ENCODE results near the gene CPVL.

CPVL gene

DNA sequence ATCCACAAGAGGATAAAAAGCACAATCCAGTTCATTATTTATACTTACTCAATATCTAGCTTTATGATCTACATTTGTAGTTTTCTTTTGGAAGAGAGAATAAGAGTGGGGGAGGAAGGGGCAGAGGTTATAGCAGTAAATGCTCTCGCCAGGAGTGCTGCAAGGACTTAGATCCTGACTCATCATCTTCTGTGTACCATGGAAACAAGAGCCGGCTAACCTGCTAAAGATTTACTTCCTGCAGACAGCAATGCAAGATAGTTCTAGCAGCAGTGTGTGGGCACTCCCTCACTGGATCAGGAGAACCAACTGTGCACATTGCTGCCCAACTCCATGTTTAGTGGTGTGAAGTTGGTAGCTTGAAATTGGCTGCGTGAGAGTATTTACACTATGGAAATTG is 140.5 kb downstream of the CPVL start:
- Histone ChIP-seq H3K23ac (ENCODE audit: low read length) (no peak overlapping the region), H3K4me1 (ENCODE audit: control insufficient read depth in 1 of 2, insufficient read depth in 2 of 2, low read length in 2 of 2) (no peaks in the 10 kb centered on the region), H2BK5ac (ENCODE audit: low read depth, low read length, poor library complexity) (no peak overlapping the region), H2AK5ac (ENCODE audit: low read length) (no peak overlapping the region), H2AFZ (ENCODE audit: insufficient read depth, low read length, poor library complexity) (no peak overlapping the region), H3K4me2 (ENCODE audit: low read length) (no peak overlapping the region), H3K4ac (ENCODE audit: low read depth, low read length) (no peak overlapping the region), H3K27ac (ENCODE audit: low read depth, low read length) (no peak overlapping the region), H3K18ac (ENCODE audit: low read length) (no peak overlapping the region), H2BK12ac (ENCODE audit: low read length) (no peak overlapping the region), H4K8ac (ENCODE audit: low read depth, low read length) (no peak overlapping the region), H3K9me3 (ENCODE audit: insufficient read depth, low read depth, low read length) (no peaks in the 10 kb centered on the region), H3K27me3 (ENCODE audit: insufficient read depth, low read length) (no peaks in the 10 kb centered on the region), H3K9ac (ENCODE audit: low read length) (no peak overlapping the region), H3K79me2 (ENCODE audit: control insufficient read depth, insufficient read depth, low read length, poor library complexity) (no peaks in the 10 kb centered on the region), H3K14ac (ENCODE audit: low read length) (no peak overlapping the region), H3K36me3 (ENCODE audit: control insufficient read depth in 1 of 2, insufficient read depth in 2 of 2, low read length in 2 of 2) (peaks cover 3 to 4% of the 10 kb centered on the region in 2 experiments), H3K4me3 (ENCODE audit: low read depth, low read length) (no peak overlapping the region), H3K79me1 (ENCODE audit: low read length) (no peaks in the 10 kb centered on the region), H4K12ac (ENCODE audit: low read depth, low read length) (no peak overlapping the region), H4K91ac (ENCODE audit: low read depth, low read length) (no peak overlapping the region), H2BK120ac (ENCODE audit: insufficient read depth, low read length, poor library complexity) (no peak overlapping the region)
- peak in 1 of 2 donors; percentile 8 for DNase-seq
- no CpG with 5 or more reads among the region's 3 CpGs for WGBS (ENCODE audit: extremely low coverage, insufficient coverage, insufficient read length)

DNA sequence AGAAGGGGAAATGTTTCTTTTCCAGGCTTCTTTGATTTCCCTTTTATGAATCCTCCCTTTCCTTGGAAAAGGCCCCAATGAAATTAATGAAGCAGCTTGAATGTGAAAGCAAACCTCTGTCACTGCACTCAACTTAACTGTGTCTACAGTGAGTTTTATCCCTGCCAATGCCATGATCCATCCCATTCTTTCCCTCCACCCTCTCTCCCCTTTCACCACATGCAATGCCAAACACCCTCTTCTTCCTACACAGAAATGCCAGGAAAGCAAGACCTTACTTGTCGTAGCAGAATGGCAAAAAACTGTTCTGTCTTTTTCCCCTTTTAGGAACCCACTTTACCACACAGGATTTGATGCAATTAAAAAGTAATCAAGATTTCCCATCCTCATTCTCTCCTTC is 140.9 kb downstream of the CPVL start:
- H3K4me2 ChIP-seq (ENCODE audit: low read length): no peak overlapping the region
- no peaks in the 10 kb centered on the region for H3K27me3 ChIP-seq (ENCODE audit: insufficient read depth, low read length)
- peaks cover 4% of the 10 kb centered on the region in 2 experiments for H3K36me3 ChIP-seq (ENCODE audit: control insufficient read depth in 1 of 2, insufficient read depth in 2 of 2, low read length in 2 of 2)
- no peak overlapping the region for H4K91ac ChIP-seq (ENCODE audit: low read depth, low read length)
- H3K4me1 ChIP-seq (ENCODE audit: control insufficient read depth in 1 of 2, insufficient read depth in 2 of 2, low read length in 2 of 2): no peaks in the 10 kb centered on the region
- no peak overlapping the region for H4K8ac ChIP-seq (ENCODE audit: low read depth, low read length)
- H2BK120ac ChIP-seq (ENCODE audit: insufficient read depth, low read length, poor library complexity): no peak overlapping the region
- H2BK12ac ChIP-seq (ENCODE audit: low read length): no peak overlapping the region
- H3K23ac ChIP-seq (ENCODE audit: low read length): no peak overlapping the region
- H3K9me3 ChIP-seq (ENCODE audit: insufficient read depth, low read depth, low read length): peaks cover under 1% of the 10 kb centered on the region
- H3K27ac ChIP-seq (ENCODE audit: low read depth, low read length): no peak overlapping the region
- H3K9ac ChIP-seq (ENCODE audit: low read length): no peak overlapping the region
- no peak overlapping the region for H2AK5ac ChIP-seq (ENCODE audit: low read length)
- H3K79me1 ChIP-seq (ENCODE audit: low read length): no peaks in the 10 kb centered on the region
- H2BK5ac ChIP-seq (ENCODE audit: low read depth, low read length, poor library complexity): no peak overlapping the region
- H3K14ac ChIP-seq (ENCODE audit: low read length): no peak overlapping the region
- H3K79me2 ChIP-seq (ENCODE audit: control insufficient read depth, insufficient read depth, low read length, poor library complexity): no peaks in the 10 kb centered on the region
- H3K4me3 ChIP-seq (ENCODE audit: low read depth, low read length): no peak overlapping the region
- no peak overlapping the region for H3K18ac ChIP-seq (ENCODE audit: low read length)
- DNase-seq: no peak
- H3K4ac ChIP-seq (ENCODE audit: low read depth, low read length): no peak overlapping the region
- no CpG with 5 or more reads among the region's 1 CpG for WGBS (ENCODE audit: extremely low coverage, insufficient coverage, insufficient read length)
- H4K12ac ChIP-seq (ENCODE audit: low read depth, low read length): no peak overlapping the region
- H2AFZ ChIP-seq (ENCODE audit: insufficient read depth, low read length, poor library complexity): no peak overlapping the region

DNA sequence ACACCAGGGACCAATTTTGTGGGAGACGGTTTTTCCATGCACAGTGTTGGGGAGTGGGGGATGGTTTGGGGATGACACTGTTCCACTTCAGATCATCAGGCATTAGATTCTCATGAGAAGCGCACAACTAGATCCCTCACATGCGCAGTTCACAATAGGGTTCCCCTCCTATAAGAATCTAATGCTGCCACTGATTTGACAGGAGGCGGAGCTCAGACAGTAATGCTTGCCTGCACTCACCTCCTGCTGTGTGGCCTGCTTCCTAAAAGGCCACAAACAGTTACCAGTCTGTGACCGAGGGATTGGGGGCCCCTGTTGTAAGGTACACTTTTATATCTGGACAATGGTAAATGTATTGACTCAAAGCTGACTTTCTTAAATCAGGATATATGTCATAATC is 142.6 kb downstream of the CPVL start:
- Histone ChIP-seq H3K14ac (ENCODE audit: low read length) (no peak overlapping the region), H4K91ac (ENCODE audit: low read depth, low read length) (no peak overlapping the region), H3K4me2 (ENCODE audit: low read length) (no peak overlapping the region), H2BK12ac (ENCODE audit: low read length) (no peak overlapping the region), H2BK5ac (ENCODE audit: low read depth, low read length, poor library complexity) (no peak overlapping the region), H3K36me3 (ENCODE audit: control insufficient read depth in 1 of 2, insufficient read depth in 2 of 2, low read length in 2 of 2) (peaks cover 5% of the 10 kb centered on the region in 2 experiments), H4K8ac (ENCODE audit: low read depth, low read length) (no peak overlapping the region), H2BK120ac (ENCODE audit: insufficient read depth, low read length, poor library complexity) (no peak overlapping the region), H3K79me2 (ENCODE audit: control insufficient read depth, insufficient read depth, low read length, poor library complexity) (no peaks in the 10 kb centered on the region), H3K27me3 (ENCODE audit: insufficient read depth, low read length) (no peaks in the 10 kb centered on the region), H4K12ac (ENCODE audit: low read depth, low read length) (no peak overlapping the region), H3K23ac (ENCODE audit: low read length) (no peak overlapping the region), H3K4me1 (ENCODE audit: control insufficient read depth in 1 of 2, insufficient read depth in 2 of 2, low read length in 2 of 2) (no peaks in the 10 kb centered on the region), H3K4me3 (ENCODE audit: low read depth, low read length) (no peak overlapping the region), H3K4ac (ENCODE audit: low read depth, low read length) (no peak overlapping the region), H3K79me1 (ENCODE audit: low read length) (no peaks in the 10 kb centered on the region), H2AFZ (ENCODE audit: insufficient read depth, low read length, poor library complexity) (no peak overlapping the region), H3K9ac (ENCODE audit: low read length) (no peak overlapping the region), H3K18ac (ENCODE audit: low read length) (no peak overlapping the region), H3K27ac (ENCODE audit: low read depth, low read length) (no peak overlapping the region), H2AK5ac (ENCODE audit: low read length) (no peak overlapping the region), H3K9me3 (ENCODE audit: insufficient read depth, low read depth, low read length) (peaks cover 2% of the 10 kb centered on the region)
- WGBS (ENCODE audit: extremely low coverage, insufficient coverage, insufficient read length): no CpG with 5 or more reads among the region's 5 CpGs
- no peak for DNase-seq

DNA sequence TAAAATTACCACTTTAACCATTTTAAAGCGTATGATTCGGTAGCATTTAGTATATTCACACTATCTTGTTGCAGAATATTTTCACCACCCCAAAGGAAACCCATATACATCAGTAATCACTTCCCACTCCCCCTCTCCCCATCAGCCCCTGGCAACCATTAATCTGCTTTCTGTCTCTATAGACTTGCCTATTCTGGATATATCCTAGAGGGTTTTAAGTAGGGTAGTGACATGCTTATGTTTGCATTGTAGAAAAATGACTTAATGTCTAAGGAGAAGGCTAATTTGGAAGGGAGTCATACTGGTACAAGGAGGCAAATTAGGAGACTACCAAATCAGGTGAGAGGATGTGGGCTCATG is 145.6 kb downstream of the CPVL start:
- peaks cover 2 to 5% of the 10 kb centered on the region in 2 experiments for H3K36me3 ChIP-seq (ENCODE audit: control insufficient read depth in 1 of 2, insufficient read depth in 2 of 2, low read length in 2 of 2)
- DNase-seq: no peak
- WGBS (ENCODE audit: extremely low coverage, insufficient coverage, insufficient read length): no CpG with 5 or more reads among the region's 2 CpGs
- H3K27me3 ChIP-seq (ENCODE audit: insufficient read depth, low read length): no peaks in the 10 kb centered on the region
- no peak overlapping the region for H3K23ac ChIP-seq (ENCODE audit: low read length)
- no peaks in the 10 kb centered on the region for H3K79me1 ChIP-seq (ENCODE audit: low read length)
- no peak overlapping the region for H4K91ac ChIP-seq (ENCODE audit: low read depth, low read length)
- no peak overlapping the region for H3K18ac ChIP-seq (ENCODE audit: low read length)
- no peak overlapping the region for H2BK12ac ChIP-seq (ENCODE audit: low read length)
- no peak overlapping the region for H3K4me3 ChIP-seq (ENCODE audit: low read depth, low read length)
- H3K4ac ChIP-seq (ENCODE audit: low read depth, low read length): no peak overlapping the region
- H2BK120ac ChIP-seq (ENCODE audit: insufficient read depth, low read length, poor library complexity): no peak overlapping the region
- H2AFZ ChIP-seq (ENCODE audit: insufficient read depth, low read length, poor library complexity): no peak overlapping the region
- no peaks in the 10 kb centered on the region for H3K79me2 ChIP-seq (ENCODE audit: control insufficient read depth, insufficient read depth, low read length, poor library complexity)
- H3K27ac ChIP-seq (ENCODE audit: low read depth, low read length): no peak overlapping the region
- H3K9ac ChIP-seq (ENCODE audit: low read length): no peak overlapping the region
- H3K14ac ChIP-seq (ENCODE audit: low read length): no peak overlapping the region
- no peak overlapping the region for H3K4me2 ChIP-seq (ENCODE audit: low read length)
- no peak overlapping the region for H2BK5ac ChIP-seq (ENCODE audit: low read depth, low read length, poor library complexity)
- no peaks in the 10 kb centered on the region for H3K4me1 ChIP-seq (ENCODE audit: control insufficient read depth in 1 of 2, insufficient read depth in 2 of 2, low read length in 2 of 2)
- no peak overlapping the region for H2AK5ac ChIP-seq (ENCODE audit: low read length)
- H3K9me3 ChIP-seq (ENCODE audit: insufficient read depth, low read depth, low read length): peaks cover 2% of the 10 kb centered on the region
- H4K8ac ChIP-seq (ENCODE audit: low read depth, low read length): no peak overlapping the region
- H4K12ac ChIP-seq (ENCODE audit: low read depth, low read length): no peak overlapping the region
